NT2/D1 (cell line): ENCODE data around the gene ABCC9.

Source experiments
- DNase-seq: peaks from one replicate; pipeline ENCODE4 v3.0.0-alpha.2; 2011; ENCODE audit warnings: low read depth, low spot score
- H3K27me3 ChIP-seq: 2 replicates; pipeline ENCODE4 v1.6.0; 2011; ENCODE audit warnings: mild to moderate bottlenecking; ENCODE audit not compliant: insufficient read length, insufficient read depth
- H3K36me3 ChIP-seq: 2 replicates; pipeline ENCODE4 v1.6.1; 2011; ENCODE audit warnings: mild to moderate bottlenecking, low read length, mixed read lengths; ENCODE audit not compliant: insufficient read depth, insufficient read length
- H3K4me1 ChIP-seq: 2 replicates; pipeline ENCODE4 v1.5.1; 2011; ENCODE audit not compliant: insufficient read depth, insufficient read length
- H3K4me3 ChIP-seq: 2 replicates; pipeline ENCODE4 v1.5.1; 2011; ENCODE audit warnings: low read depth; ENCODE audit not compliant: insufficient read length
- H3K9ac ChIP-seq: 2 replicates; pipeline ENCODE4 v1.6.0; 2011; ENCODE audit warnings: low read depth; ENCODE audit not compliant: insufficient read length
- H3K9me3 ChIP-seq: 2 replicates; pipeline ENCODE4 v1.5.1; 2011; ENCODE audit warnings: mild to moderate bottlenecking, low read length; ENCODE audit not compliant: insufficient read depth
- SUZ12 ChIP-seq: IDR thresholded peaks from 2 replicates; pipeline ENCODE4 v1.6.1; 2011; ENCODE audit not compliant: insufficient read length, insufficient read depth; ENCODE audit errors: extremely low read depth
- YY1 ChIP-seq: IDR thresholded peaks from 2 replicates; pipeline ENCODE4 v1.6.1; 2011; ENCODE audit not compliant: insufficient read length, insufficient read depth
- ZNF274 ChIP-seq: IDR thresholded peaks from 2 replicates; pipeline ENCODE4 v1.6.1; 2011; ENCODE audit warnings: mild to moderate bottlenecking, low read depth, low read length

Gene ABCC9

GRCh38 chr12:21940549-21941505, at the start of gene ABCC9:
Gene ABCC9, minus strand, starts transcription at chr12:21941426. Its CDS starts 4,752 bp downstream, at chr12:21936674.
- Histone ChIP-seq H3K9me3 (no peaks in the 10 kb centered on the region), H3K4me3 (peak within 1 kb of the TSS; percentile 73), H3K4me1 (no peaks in the 10 kb centered on the region), H3K9ac (peak within 1 kb of the TSS; percentile 72), H3K36me3 (no peaks in the 10 kb centered on the region), H3K27me3 (peaks cover 46% of the 10 kb centered on the region)
- DNase-seq, result peak; percentile 65
- no peak for TF ChIP-seq ZNF274
- TF ChIP-seq SUZ12, result peak; percentile 55

GRCh38 chr12:21989819-21990412, 48.7 kb upstream of the ABCC9 start:
- Histone ChIP-seq H3K9me3 (no peaks in the 10 kb centered on the region), H3K36me3 (no peaks in the 10 kb centered on the region), H3K9ac (no peak overlapping the region), H3K4me3 (no peak overlapping the region), H3K4me1 (no peaks in the 10 kb centered on the region), H3K27me3 (no peaks in the 10 kb centered on the region)
- no peak for DNase-seq
- no peak for TF ChIP-seq YY1
- no peak for TF ChIP-seq ZNF274
- TF ChIP-seq SUZ12, result no peak

- Histone ChIP-seq H3K27me3 (no peaks in the 10 kb centered on the region), H3K4me3 (no peak overlapping the region), H3K36me3 (no peaks in the 10 kb centered on the region), H3K4me1 (no peaks in the 10 kb centered on the region), H3K9ac (no peak overlapping the region), H3K9me3 (no peaks in the 10 kb centered on the region)
- no peak for TF ChIP-seq YY1
- no peak for TF ChIP-seq SUZ12
- TF ChIP-seq ZNF274, result no peak
- no peak for DNase-seq
Observed at GRCh38 chr12:21988619-21989018, 47.4 kb upstream of the ABCC9 start.

- H3K9me3 ChIP-seq, result no peaks in the 10 kb centered on the region
- no peaks in the 10 kb centered on the region for H3K27me3 ChIP-seq
- H3K9ac ChIP-seq, result no peak overlapping the region
- H3K36me3 ChIP-seq, result no peaks in the 10 kb centered on the region
- no peak for DNase-seq
- H3K4me3 ChIP-seq, result no peak overlapping the region
- TF ChIP-seq YY1 (no peak), SUZ12 (no peak), ZNF274 (no peak)
- no peaks in the 10 kb centered on the region for H3K4me1 ChIP-seq
Observed at GRCh38 chr12:21987755-21988154, 46.5 kb upstream of the ABCC9 start.

GRCh38 chr12:21985155-21985554, 43.9 kb upstream of the ABCC9 start:
- no peaks in the 10 kb centered on the region for H3K4me1 ChIP-seq
- no peaks in the 10 kb centered on the region for H3K36me3 ChIP-seq
- TF ChIP-seq YY1 (no peak), SUZ12 (no peak), ZNF274 (no peak)
- no peaks in the 10 kb centered on the region for H3K27me3 ChIP-seq
- H3K9ac ChIP-seq, result no peak overlapping the region
- no peak for DNase-seq
- H3K4me3 ChIP-seq, result no peak overlapping the region
- no peaks in the 10 kb centered on the region for H3K9me3 ChIP-seq

- Histone ChIP-seq H3K9ac (no peak overlapping the region), H3K27me3 (no peaks in the 10 kb centered on the region), H3K4me3 (no peak overlapping the region), H3K9me3 (no peaks in the 10 kb centered on the region), H3K36me3 (no peaks in the 10 kb centered on the region), H3K4me1 (no peaks in the 10 kb centered on the region)
- TF ChIP-seq ZNF274 (no peak), SUZ12 (no peak), YY1 (no peak)
- no peak for DNase-seq
Observed at GRCh38 chr12:21984375-21984774, 43.1 kb upstream of the ABCC9 start.

- TF ChIP-seq SUZ12, result no peak
- TF ChIP-seq YY1, result no peak
- no peak for TF ChIP-seq ZNF274
- no peak for DNase-seq
- H3K9ac ChIP-seq, result no peak overlapping the region
- H3K27me3 ChIP-seq, result no peaks in the 10 kb centered on the region
- no peaks in the 10 kb centered on the region for H3K36me3 ChIP-seq
- H3K4me1 ChIP-seq, result no peaks in the 10 kb centered on the region
- no peaks in the 10 kb centered on the region for H3K9me3 ChIP-seq
- H3K4me3 ChIP-seq, result no peak overlapping the region
Observed at GRCh38 chr12:21983095-21983494, 41.9 kb upstream of the ABCC9 start.
